Mesodermal cell (in vitro differentiated cells): ENCODE measurements around the gene CPNE9.

Experiments used
- H3K27ac ChIP-seq: 2 replicates; pipeline ENCODE4 v1.7.0; 2013; ENCODE audit warnings: mild to moderate bottlenecking, low read depth, low read length, moderate library complexity; ENCODE audit not compliant: severe bottlenecking
- H3K36me3 ChIP-seq: 2 replicates; pipeline ENCODE4 v1.7.1; 2013; ENCODE audit warnings: mild to moderate bottlenecking, low read length, moderate library complexity; ENCODE audit not compliant: control insufficient read depth, insufficient read depth
- H3K4me1 ChIP-seq: one replicate; pipeline ENCODE4 v1.7.1; 2013; ENCODE audit warnings: mild to moderate bottlenecking, low read length; ENCODE audit not compliant: insufficient read depth, control insufficient read depth, poor library complexity, severe bottlenecking
- H3K4me3 ChIP-seq: 2 replicates; pipeline ENCODE4 v1.7.0; 2013; ENCODE audit warnings: low read length, control low read depth, mild to moderate bottlenecking; ENCODE audit not compliant: insufficient read depth, poor library complexity, severe bottlenecking; ENCODE audit errors: extremely low read depth
- H3K9me3 ChIP-seq: 2 replicates; pipeline ENCODE4 v1.7.1; 2013; ENCODE audit warnings: mild to moderate bottlenecking, low read length, moderate library complexity; ENCODE audit not compliant: control insufficient read depth
- WGBS, 2 experiments: methylation state at CpG; one replicate each; pipeline ENCODE4 v1.1.5; 2013; ENCODE audit warnings: missing lambda C conversion rate in 2 of 2; ENCODE audit not compliant: insufficient coverage in 2 of 2; 5-methylcytosine and 5-hydroxymethylcytosine counted together

CPNE9 gene

DNA sequence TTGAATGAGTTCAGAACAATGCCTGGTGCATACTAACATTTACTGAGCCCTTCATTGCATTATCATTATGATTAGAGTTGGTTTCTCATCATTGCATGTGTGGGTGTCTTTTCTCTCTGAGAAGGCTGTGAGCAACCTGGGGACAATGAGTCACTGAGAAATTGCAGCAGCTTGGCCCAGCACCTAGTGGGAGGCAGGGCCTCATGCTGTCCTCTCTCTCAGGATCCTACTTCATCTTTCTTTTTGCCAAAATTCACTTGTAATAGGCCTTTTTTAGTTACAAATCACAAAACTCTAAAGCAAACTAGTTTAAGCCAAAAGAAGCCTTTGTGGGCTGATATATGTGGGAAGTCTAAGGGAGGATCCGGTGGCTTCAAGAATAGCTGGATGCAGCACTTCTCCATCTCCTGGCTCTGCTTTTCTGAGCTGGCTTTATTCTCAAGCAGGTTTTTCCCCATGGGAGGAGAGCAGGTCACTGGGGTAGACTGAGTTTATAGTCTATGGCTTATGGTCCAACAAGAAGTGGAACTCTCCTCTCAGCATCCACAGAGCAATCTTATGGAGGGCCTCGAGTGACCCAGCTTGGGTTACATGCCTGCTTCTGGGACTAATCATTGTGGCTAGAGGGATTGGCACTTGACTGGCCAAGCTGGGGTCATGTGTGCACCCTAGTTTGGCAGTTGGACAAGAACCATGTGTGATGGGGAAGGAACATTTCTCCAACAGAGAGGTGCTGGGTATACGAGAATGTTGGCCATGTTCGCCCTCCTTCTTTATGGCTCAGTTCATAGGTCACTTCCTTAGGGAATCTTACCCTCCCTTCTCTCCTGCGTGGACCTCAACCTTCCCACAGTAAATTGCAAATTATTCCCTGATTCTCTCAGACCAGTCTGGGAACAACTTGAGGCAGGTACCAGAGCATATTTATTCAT lies 74.8 kb downstream of the CPNE9 start:
- Histone ChIP-seq H3K27ac (no peak overlapping the region), H3K36me3 (peaks cover 33% of the 10 kb centered on the region), H3K4me3 (no peak overlapping the region), H3K4me1 (peaks cover 3% of the 10 kb centered on the region), H3K9me3 (no peaks in the 10 kb centered on the region)
- 97 to 99% methylated on average over 4 to 5 of the region's 5 CpGs for WGBS, 2 experiments

DNA sequence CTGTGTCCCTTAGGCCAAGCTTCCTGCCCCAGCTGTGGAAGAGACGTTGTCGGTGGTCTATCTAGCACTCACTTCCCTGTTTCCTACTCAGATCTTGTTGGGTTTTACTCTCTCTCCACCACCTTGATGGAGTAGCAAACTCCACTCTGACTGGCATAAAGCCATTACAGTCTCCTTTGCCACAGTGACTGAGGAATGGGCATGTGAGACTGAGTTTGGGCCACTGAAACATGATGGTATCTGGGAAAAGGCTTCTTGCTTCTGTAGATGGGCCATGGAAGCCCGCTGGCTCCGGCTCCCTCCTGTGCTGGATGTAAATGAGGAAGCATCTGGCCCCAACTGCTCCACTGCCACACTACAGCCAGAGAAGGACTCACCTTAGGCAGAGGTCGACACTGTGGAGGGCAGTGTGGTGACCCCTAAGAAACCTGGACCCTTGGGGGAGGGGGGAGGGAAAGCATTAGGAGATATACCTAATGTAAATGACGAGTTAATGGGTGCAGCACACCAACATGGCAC lies 75.5 kb downstream of the CPNE9 start:
- Histone ChIP-seq H3K36me3 (peaks cover 40% of the 10 kb centered on the region), H3K4me1 (peaks cover 3% of the 10 kb centered on the region), H3K4me3 (no peak overlapping the region), H3K9me3 (no peaks in the 10 kb centered on the region), H3K27ac (no peak overlapping the region)
- 90 to 100% methylated on average over 2 to 4 of the region's 6 CpGs for WGBS, 2 experiments
